ENCODE data around the gene PXK. TPM values are rescaled to one million over a fixed set of nuclear protein-coding genes. Genes with fewer than 3 reads are reported as not detected.
A peak's percentile ranks its signal among the peaks of the same experiment; 100 is the strongest.
"Not testable (repeated sequence)": the region's sequence is repeated elsewhere in the genome, so short reads cannot be mapped to it uniquely, and the experiment has no call there.

The PXK gene
- total RNA-seq, 4 donors from 2014 or later, result 98.6 to 139 (median 123) TPM

- Histone ChIP-seq H3K27ac (peak within 1 kb of the TSS; percentile 89 to 93 (median 91)), H3K27me3 (no peaks in the 10 kb centered on the region), H3K9me3 (no peaks in the 10 kb centered on the region), H3K4me3 (replicated peaks in 1 of 3) (peak within 1 kb of the TSS; percentile 72 to 81 (median 74)), H3K36me3 (peaks cover 28 to 29% of the 10 kb centered on the region in 2 donors), H3K4me1 (peaks cover 19 to 20% of the 10 kb centered on the region in 2 donors)
- 1% methylated on average over 15 to 33 of the region's 67 CpGs for WGBS, 2 donors
- intact Hi-C loops (cut with DNase I), result loop anchor here (5.0 kb wide), 1 partner anchor 59 kb away; the partner anchor contains the start of gene KCTD6
- DNase-seq, result peak; percentile 92 to 93
- TF ChIP-seq CTCF (IDR thresholded peaks at IDR 0.05), result no peak
- peak; percentile 30 to 87 for TF ChIP-seq POLR2A (IDR thresholded peaks at IDR 0.05)
Measured at GRCh38 chr3:58433400-58434167, 100.9 kb downstream of the PXK start, which contains the start of gene PDHB. Gene PDHB, minus strand, starts transcription at chr3:58433832. Its CDS starts 23 bp downstream, at chr3:58433809.

- intact Hi-C loops (cut with DNase I), result loop anchor here (5.0 kb wide), 1 partner anchor 58 kb away; the partner anchor contains the start of gene KCTD6
- Histone ChIP-seq H3K4me3 (replicated peaks in 1 of 3) (peak overlapping the region in 1 of 3 donors; percentile 72), H3K4me1 (peaks cover 19 to 20% of the 10 kb centered on the region in 2 donors), H3K27me3 (no peaks in the 10 kb centered on the region), H3K27ac (peak overlapping the region in 2 of 3 donors; percentile 89 to 91), H3K9me3 (no peaks in the 10 kb centered on the region), H3K36me3 (peaks cover 22 to 24% of the 10 kb centered on the region in 2 donors)
- WGBS, 2 donors, result 53 to 57% methylated on average over 3 of the region's 3 CpGs
- TF ChIP-seq POLR2A (IDR thresholded peaks at IDR 0.05), result no peak
- TF ChIP-seq CTCF (IDR thresholded peaks at IDR 0.05), result no peak
- no peak for DNase-seq
Measured at GRCh38 chr3:58434168-58434504, 101.4 kb downstream of the PXK start.

GRCh38 chr3:58434511-58434910 lies 101.8 kb downstream of the PXK start:
- intact Hi-C loops (cut with DNase I), result loop anchor here (5.0 kb wide), 1 partner anchor 58 kb away; the partner anchor contains the start of gene KCTD6
- H3K36me3 ChIP-seq, result peaks cover 18 to 20% of the 10 kb centered on the region in 2 donors
- peaks cover 19 to 20% of the 10 kb centered on the region in 2 donors for H3K4me1 ChIP-seq
- no peak for TF ChIP-seq CTCF (IDR thresholded peaks at IDR 0.05)
- no peak for TF ChIP-seq POLR2A (IDR thresholded peaks at IDR 0.05)
- H3K4me3 ChIP-seq (replicated peaks in 1 of 3), result no peak overlapping the region
- H3K27me3 ChIP-seq, result no peaks in the 10 kb centered on the region
- H3K9me3 ChIP-seq, result no peaks in the 10 kb centered on the region
- H3K27ac ChIP-seq, result no peak overlapping the region
- 71 to 75% methylated on average over 11 of the region's 11 CpGs for WGBS, 2 donors
- no peak for DNase-seq

GRCh38 chr3:58434990-58435389 lies 102.3 kb downstream of the PXK start:
- H3K4me1 ChIP-seq, result peaks cover 19 to 20% of the 10 kb centered on the region in 2 donors
- intact Hi-C loops (cut with DNase I), result loop anchor here (5.0 kb wide), 1 partner anchor 57 kb away; the partner anchor contains the start of gene KCTD6
- peaks cover 14 to 15% of the 10 kb centered on the region in 2 donors for H3K36me3 ChIP-seq
- no peak overlapping the region for H3K4me3 ChIP-seq (replicated peaks in 1 of 3)
- 84 to 93% methylated on average over 1 of the region's 1 CpG for WGBS, 2 donors
- no peaks in the 10 kb centered on the region for H3K27me3 ChIP-seq
- H3K9me3 ChIP-seq, result no peaks in the 10 kb centered on the region
- DNase-seq, result no peak
- TF ChIP-seq CTCF (IDR thresholded peaks at IDR 0.05), result no peak
- no peak for TF ChIP-seq POLR2A (IDR thresholded peaks at IDR 0.05)
- H3K27ac ChIP-seq, result peak overlapping the region in 1 of 3 donors; percentile 2

- peaks cover 14 to 19% of the 10 kb centered on the region in 2 donors for H3K4me1 ChIP-seq
- H3K27me3 ChIP-seq; H3K36me3 ChIP-seq; H3K27ac ChIP-seq; H3K4me3 ChIP-seq (replicated peaks in 1 of 3); intact Hi-C loops (cut with DNase I); DNase-seq; H3K9me3 ChIP-seq: not testable (repeated sequence)
- WGBS, 2 donors, result 69 to 75% methylated on average over 8 of the region's 8 CpGs
Measured at GRCh38 chr3:58437276-58437675, 104.6 kb downstream of the PXK start.

GRCh38 chr3:58440996-58441355 lies 108.3 kb downstream of the PXK start:
- H3K4me3 ChIP-seq (replicated peaks in 1 of 3); H3K27me3 ChIP-seq; H3K36me3 ChIP-seq; intact Hi-C loops (cut with DNase I); H3K9me3 ChIP-seq; H3K27ac ChIP-seq; DNase-seq; H3K4me1 ChIP-seq: not testable (repeated sequence)
- 85 to 87% methylated on average over 6 of the region's 6 CpGs for WGBS, 2 donors
